ENCODE data around the gene INTS6.
A peak's percentile ranks its signal among the peaks of the same experiment; 100 is the strongest.

INTS6 gene

GRCh38 chr13:51325837-51326236, 127.0 kb downstream of the INTS6 start:
- Histone ChIP-seq H3K9me3 (no peaks in the 10 kb centered on the region), H3K4me3 (no peak overlapping the region), H3K27me3 (no peaks in the 10 kb centered on the region), H3K27ac (no peak overlapping the region), H3K4me1 (peaks cover 0 to 15% (median 7%) of the 10 kb centered on the region in 4 donors), H3K36me3 (no peaks in the 10 kb centered on the region)
- TF ChIP-seq CTCF (IDR thresholded peaks at IDR 0.05), result no peak
- DNase-seq, result no peak
- intact Hi-C loops (cut with DNase I; ENCODE audit: low total_unique reads), result no loop called here

GRCh38 chr13:51324714-51325420, 128.0 kb downstream of the INTS6 start:
- Histone ChIP-seq H3K27ac (no peak overlapping the region), H3K9me3 (no peaks in the 10 kb centered on the region), H3K36me3 (no peaks in the 10 kb centered on the region), H3K27me3 (no peaks in the 10 kb centered on the region), H3K4me3 (no peak overlapping the region), H3K4me1 (peaks cover 0 to 17% (median 8%) of the 10 kb centered on the region in 4 donors)
- no peak for DNase-seq
- no peak for TF ChIP-seq CTCF (IDR thresholded peaks at IDR 0.05)
- intact Hi-C loops (cut with DNase I; ENCODE audit: low total_unique reads), result no loop called here

- no peak for DNase-seq
- Histone ChIP-seq H3K27ac (no peak overlapping the region), H3K9me3 (no peaks in the 10 kb centered on the region), H3K4me3 (no peak overlapping the region), H3K27me3 (no peaks in the 10 kb centered on the region), H3K36me3 (no peaks in the 10 kb centered on the region), H3K4me1 (peaks cover 0 to 17% (median 8%) of the 10 kb centered on the region in 4 donors)
- intact Hi-C loops (cut with DNase I; ENCODE audit: low total_unique reads), result no loop called here
- no peak for TF ChIP-seq CTCF (IDR thresholded peaks at IDR 0.05)
Observed at GRCh38 chr13:51323824-51324511, 128.9 kb downstream of the INTS6 start.

GRCh38 chr13:51322826-51323225, 130.0 kb downstream of the INTS6 start:
- Histone ChIP-seq H3K9me3 (no peaks in the 10 kb centered on the region), H3K27ac (no peak overlapping the region), H3K27me3 (no peaks in the 10 kb centered on the region), H3K36me3 (no peaks in the 10 kb centered on the region), H3K4me1 (peaks cover 0 to 17% (median 8%) of the 10 kb centered on the region in 4 donors), H3K4me3 (no peak overlapping the region)
- no peak for DNase-seq
- TF ChIP-seq CTCF (IDR thresholded peaks at IDR 0.05), result no peak
- intact Hi-C loops (cut with DNase I; ENCODE audit: low total_unique reads), result no loop called here

GRCh38 chr13:51321836-51322235, 131.0 kb downstream of the INTS6 start:
- H3K4me3 ChIP-seq, result no peak overlapping the region
- no peaks in the 10 kb centered on the region for H3K27me3 ChIP-seq
- intact Hi-C loops (cut with DNase I; ENCODE audit: low total_unique reads), result no loop called here
- no peaks in the 10 kb centered on the region for H3K36me3 ChIP-seq
- no peak for DNase-seq
- H3K27ac ChIP-seq, result peak overlapping the region in 1 of 2 donors; percentile 15
- TF ChIP-seq CTCF (IDR thresholded peaks at IDR 0.05), result no peak
- H3K9me3 ChIP-seq, result no peaks in the 10 kb centered on the region
- H3K4me1 ChIP-seq, result peaks cover 0 to 24% (median 9%) of the 10 kb centered on the region in 4 donors

All from tibial artery (tissue), 4 donors.